Right ventricle myocardium superior (tissue), 1 donor: ENCODE results near the gene SETD5. TPM values are rescaled to one million over a fixed set of nuclear protein-coding genes. Genes with fewer than 3 reads are reported as not detected.
A peak's percentile ranks its signal among the peaks of the same experiment; 100 is the strongest.

Experiments used
- ATAC-seq: fragments of 200-7000 bp; cut with Tn5 transposase; one replicate; pipeline ENCODE4 v1.9.1; 2020; ENCODE audit warnings: mild to moderate bottlenecking; ENCODE audit not compliant: poor library complexity
- DNase-seq: peaks from one replicate; pipeline ENCODE4 v3.0.0-alpha.2; 2020
- intact Hi-C: fragments of 100-400 bp; cut with DNase I; formaldehyde crosslinking; loops from one replicate; pipeline ENCODE4 v1.11.2; 2022
- long read RNA-seq: library from polyadenylated mRNA; unstranded; transcript quantifications from one replicate; pipeline ENCODE4 v2.0.0, GENCODE V29; 2021
- total RNA-seq: library from RNA; stranded (reverse); fragmentation: NEBNext Ultra II Directional; extraction: Animal tissue kit (Norgen Biotek cat#: 25700); gene quantifications from one replicate; pipeline ENCODE4 v1.2.1, GENCODE V29; 2021
- donor health status: DM: no; HTN: yes; CAD: no; lungs with severe emphysema.

The SETD5 gene
- 49.7 TPM for total RNA-seq
- long read RNA-seq, partial matches to known transcripts: 6 of 8 reads
- long read RNA-seq, other reads (novel, unspliced or antisense): 1 of 8 reads

- ATAC-seq: peak; percentile 82
- intact Hi-C loops: no loop called here
Measured at GRCh38 chr3:9397332-9397905, at the start of gene SETD5. Gene SETD5, plus strand, starts transcription at chr3:9397615. Its CDS starts 31,324 bp downstream, at chr3:9428939.

GRCh38 chr3:9347887-9348286 is 49.5 kb upstream of the SETD5 start:
- DNase-seq: no peak
- no peak for ATAC-seq
- intact Hi-C loops: no loop called here

More at GRCh38 chr3:9397332-9397905, at the start of gene SETD5:
- peak; percentile 99 for DNase-seq

DNA sequence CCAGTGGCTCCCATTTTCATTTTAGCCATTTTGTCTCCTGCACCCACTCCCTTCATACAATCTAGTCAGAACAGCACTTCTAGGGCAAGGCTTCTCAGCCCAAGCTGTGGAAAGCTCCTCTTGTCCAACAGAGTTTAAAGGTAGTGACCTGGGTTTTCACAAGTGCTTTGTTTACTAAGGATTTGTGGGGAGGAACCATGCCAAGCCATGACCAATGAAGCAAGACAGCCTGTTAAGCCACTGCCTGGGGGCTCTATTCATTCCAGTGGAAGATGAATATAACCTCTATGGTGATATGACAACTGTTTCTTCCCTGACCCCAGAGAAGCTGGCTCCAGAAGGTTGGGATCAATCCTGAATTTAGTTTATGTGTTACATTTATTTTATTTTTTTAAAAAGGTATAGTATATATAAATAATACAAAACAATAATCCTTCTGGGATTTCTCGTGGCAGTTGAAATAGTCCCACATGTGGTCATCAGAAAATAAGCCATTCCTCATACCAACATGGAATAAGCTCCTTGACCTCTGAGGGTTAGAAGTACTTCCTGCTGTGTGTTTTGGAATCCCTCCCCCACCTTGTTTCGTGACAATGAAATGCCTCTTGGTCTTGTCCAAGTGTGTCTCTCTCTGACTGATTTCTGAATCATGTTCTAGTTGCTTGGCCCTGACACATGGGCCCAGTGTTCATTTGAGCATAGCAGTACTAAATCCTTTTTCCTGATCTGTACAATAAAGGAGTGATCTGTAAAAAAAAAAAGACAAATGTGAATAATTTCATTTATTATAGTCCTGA is 47.9 kb upstream of the SETD5 start:
- ATAC-seq (no peak), DNase-seq (no peak)
- intact Hi-C loops: no loop called here

GRCh38 chr3:9351709-9352126 is 45.7 kb upstream of the SETD5 start:
- DNase-seq (no peak), ATAC-seq (no peak)
- intact Hi-C loops: no loop called here

DNA sequence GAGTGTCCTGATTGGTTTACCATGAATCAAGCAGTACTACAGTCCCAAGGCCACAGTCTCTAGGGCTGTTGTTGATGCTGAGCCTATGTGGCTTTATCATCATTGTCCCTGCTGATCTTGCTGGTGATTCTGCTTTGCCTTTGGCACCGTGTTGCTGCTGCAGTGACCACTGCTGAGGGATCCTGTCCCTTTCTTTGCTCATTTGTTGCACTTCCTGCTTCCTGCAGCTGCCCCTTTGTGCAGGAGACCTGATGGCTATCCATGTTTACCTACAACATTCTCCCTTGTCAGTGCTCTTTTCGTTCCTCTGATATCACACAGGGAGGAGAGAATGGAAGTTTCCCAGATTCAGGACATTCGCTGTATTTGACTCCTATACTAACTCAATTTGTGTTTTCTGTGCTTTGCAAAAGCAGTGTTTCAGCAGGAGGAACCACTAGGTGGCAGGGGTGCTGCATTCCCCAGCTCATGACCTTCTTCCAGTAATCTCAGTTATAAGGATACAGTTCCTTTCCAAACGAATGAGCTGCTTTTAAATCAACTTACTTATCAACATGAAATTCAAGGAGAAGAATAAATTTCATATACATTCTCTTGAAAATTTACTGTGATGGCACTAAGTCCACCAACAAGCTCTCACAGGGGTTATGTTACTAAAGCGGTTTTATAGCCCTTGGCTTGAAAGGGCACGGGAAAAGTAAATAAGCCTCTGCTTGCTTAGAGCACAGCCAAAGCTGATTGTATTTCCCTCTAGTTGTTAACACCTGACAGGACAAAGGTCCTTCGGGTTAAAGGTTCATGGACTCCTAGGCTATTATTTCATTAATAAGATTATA is 44.3 kb upstream of the SETD5 start:
- DNase-seq: peak; percentile 74

GRCh38 chr3:9361691-9362388 is 35.6 kb upstream of the SETD5 start:
- intact Hi-C loops: loop anchor here (5.0 kb wide), 1 partner anchor 60 kb away; no protein-coding TSS in a partner anchor
- ATAC-seq (no peak), DNase-seq (no peak)

More for the DNA sequence above, 44.3 kb upstream of the SETD5 start:
- peak; percentile 89 for ATAC-seq
- intact Hi-C loops: no loop called here

DNA sequence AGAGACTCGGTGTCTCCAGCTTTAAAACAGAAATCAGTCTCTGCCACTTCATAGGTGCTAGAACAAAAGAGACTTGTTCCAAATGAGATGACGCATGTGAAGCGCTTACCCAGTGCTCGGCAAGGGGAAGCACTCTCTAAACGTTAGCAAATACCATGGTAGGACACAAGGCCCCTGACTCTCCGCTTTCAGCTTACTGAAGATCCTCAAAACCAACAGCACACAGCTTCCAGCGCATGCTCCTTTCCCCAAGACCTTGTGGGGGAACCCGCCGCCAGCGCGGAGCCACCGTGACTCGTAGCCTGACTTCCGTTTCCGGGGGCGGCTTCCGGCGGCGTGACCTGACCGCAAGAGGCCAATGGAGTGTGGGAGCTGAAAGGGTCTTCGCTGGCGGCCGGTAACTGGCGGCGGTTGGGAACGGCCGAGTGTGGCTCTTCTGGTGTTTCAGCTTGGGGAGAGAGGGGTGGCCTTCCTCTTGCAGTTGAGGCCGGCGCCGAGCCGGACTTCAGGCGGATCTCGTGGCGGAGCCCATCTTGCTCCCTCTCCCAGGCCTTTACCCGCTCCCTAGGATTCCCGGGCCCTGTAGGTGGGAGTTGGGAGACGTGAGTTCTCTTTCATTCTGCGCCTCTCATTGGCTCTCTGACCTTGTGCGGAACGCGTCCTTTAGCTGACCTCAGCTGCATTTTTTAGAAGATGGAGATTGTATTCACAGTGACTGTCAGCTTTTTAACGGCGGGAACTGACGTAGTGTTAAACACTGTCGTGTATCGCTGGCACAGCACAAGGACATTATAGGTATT is 34.5 kb upstream of the SETD5 start, which contains the start of gene THUMPD3:
THUMPD3 (plus strand) TSS at position 324 of the 800 bp plus-strand sequence. CDS start 2,015 bp downstream, outside the sequence.
- intact Hi-C loops: loop anchor here (5.0 kb wide), 1 partner anchor 59 kb away; no protein-coding TSS in a partner anchor
- peak; percentile 100 for ATAC-seq
- DNase-seq: peak; percentile 96

GRCh38 chr3:9369508-9369907 is 27.9 kb upstream of the SETD5 start:
- intact Hi-C loops: no loop called here
- ATAC-seq (no peak), DNase-seq (no peak)

DNA sequence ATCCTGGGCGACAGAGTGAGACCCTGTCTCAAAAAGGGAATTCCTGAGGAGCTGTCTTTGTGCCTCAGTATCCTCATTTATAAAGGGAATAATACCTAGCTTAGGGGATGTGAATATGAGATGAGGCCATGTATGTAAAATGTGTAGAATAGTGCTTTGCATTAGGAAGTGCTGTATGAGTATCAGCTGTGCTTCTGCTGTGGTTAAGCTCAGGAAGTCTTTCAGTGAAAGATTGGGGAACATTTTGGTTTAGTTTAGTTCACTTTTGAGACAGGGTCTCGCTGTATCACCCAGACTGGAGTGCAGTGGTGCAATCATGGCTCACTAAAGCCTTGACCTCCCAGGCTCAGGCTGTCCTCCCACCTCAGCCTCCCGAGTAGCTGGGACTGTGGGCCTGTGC is 23.9 kb upstream of the SETD5 start:
- intact Hi-C loops: no loop called here
- DNase-seq (no peak), ATAC-seq (no peak)

DNA sequence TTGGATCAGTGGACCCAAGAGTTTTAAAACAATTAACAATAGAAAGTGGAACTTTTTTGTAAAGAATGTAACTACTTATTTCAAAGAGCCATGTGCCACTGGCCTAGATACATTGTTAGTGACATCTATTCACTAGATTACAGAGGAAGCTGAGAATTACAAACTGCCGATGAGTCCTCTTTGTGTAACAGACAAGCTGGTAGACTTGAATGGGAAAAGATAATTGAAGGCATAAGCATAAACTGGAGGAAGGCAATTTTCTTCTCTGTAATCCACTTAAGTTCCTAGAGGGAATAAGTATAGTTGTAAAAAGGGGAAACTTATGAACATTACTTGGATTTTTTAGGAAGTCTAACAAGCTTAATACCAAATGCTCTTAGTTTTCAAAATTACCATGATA is 19.4 kb upstream of the SETD5 start:
- DNase-seq (no peak), ATAC-seq (no peak)
- intact Hi-C loops: loop anchor here (5.0 kb wide), 1 partner anchor 74 kb away; no protein-coding TSS in a partner anchor

DNA sequence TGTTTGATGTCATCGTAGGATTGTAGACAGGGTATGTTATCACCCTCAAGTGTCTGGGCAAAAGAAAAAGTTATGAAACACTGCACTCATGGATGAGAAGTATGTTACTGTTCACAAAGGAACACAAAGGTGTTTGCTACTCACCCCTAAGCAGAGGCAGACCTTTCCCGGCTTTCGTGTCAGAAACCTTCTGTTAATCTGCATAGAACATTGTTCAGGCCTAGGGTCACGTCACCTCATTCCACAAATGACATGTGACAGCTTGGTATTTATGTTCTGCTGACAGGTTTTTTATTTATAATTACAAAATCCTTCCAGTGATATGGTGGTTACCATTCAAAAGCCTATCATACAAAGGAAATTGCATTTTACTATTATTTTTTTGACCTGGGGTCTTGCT is 18.1 kb upstream of the SETD5 start:
- DNase-seq (no peak), ATAC-seq (no peak)
- intact Hi-C loops: loop anchor here (5.0 kb wide), 1 partner anchor 73 kb away; no protein-coding TSS in a partner anchor

- ATAC-seq (no peak), DNase-seq (no peak)
- intact Hi-C loops: no loop called here
Measured at GRCh38 chr3:9380014-9380413, 17.4 kb upstream of the SETD5 start.

GRCh38 chr3:9384141-9384828 is 13.1 kb upstream of the SETD5 start:
- intact Hi-C loops: no loop called here

DNA sequence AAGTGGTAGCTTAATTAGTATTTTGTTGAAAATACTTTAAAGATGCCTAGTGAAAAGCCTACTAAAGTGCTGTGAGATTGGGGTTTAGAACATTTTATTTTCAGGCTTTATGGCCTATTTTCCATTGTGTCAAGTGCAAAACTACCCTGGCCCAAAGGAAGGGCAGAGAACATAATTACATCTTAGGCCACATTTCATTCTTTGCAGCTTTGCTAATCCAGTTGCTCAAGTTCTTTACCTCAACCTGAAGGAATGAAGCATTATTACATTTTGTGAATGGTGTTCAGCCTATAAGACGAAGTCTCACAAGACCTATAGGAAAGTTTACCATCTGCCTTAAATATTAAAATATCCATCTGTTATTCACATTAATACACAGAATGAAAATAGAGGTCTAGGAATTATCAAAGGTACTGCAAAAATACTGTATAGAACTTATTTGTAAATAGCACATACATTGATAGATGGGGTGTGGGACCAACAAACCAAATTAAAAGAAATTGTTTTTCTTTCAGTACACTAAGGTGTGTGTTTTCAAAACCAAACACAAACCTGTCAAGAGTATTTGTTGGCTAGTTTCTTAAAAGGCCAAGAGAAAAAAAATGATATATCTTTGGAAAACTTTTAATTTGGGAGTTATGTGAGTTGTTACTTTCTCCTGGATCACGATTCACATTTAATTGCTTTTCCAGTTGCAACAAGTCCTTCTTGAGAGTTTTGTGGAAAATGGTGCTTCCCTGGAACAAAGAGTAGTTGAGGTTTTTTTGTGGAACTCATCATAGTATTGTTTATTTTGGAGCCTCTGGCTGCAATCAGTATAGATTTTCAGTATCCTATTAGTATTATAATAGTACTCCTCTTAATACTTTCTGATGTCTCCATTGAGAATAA is 12.0 kb upstream of the SETD5 start:
- DNase-seq (no peak), ATAC-seq (no peak)
- intact Hi-C loops: loop anchor here (5.0 kb wide), 1 partner anchor 42 kb away; no protein-coding TSS in a partner anchor

More at GRCh38 chr3:9384141-9384828, 13.1 kb upstream of the SETD5 start:
- ATAC-seq: no peak
- DNase-seq: no peak

- no peak for ATAC-seq
- intact Hi-C loops: loop anchor here (5.0 kb wide), 1 partner anchor 41 kb away; no protein-coding TSS in a partner anchor
Measured at GRCh38 chr3:9386078-9386459, 11.3 kb upstream of the SETD5 start.

More at GRCh38 chr3:9386078-9386459, 11.3 kb upstream of the SETD5 start:
- DNase-seq: no peak
